Measurements from ENCODE around the gene FER1L5.

The FER1L5 gene

DNA sequence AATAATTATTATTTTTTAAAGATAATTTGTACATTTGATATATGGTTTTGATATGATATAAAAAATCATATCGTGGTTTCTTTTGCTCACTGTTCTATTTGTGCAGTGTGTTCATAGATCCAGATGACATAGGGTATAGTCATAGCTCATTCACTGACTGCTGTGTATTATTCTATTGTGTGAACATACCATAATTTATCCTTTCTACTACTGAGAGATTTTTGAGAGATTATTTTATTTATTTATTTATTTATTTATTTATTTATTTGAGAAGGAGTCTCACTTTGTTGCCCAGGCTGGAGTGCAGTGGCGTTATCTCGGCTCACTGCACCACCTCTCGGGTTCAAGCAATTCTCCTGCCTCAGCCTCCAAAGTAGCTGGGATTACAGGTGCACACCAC, 39.0 kb downstream of the FER1L5 start:
- no peak for DNase-seq (ENCODE audit: low read depth)

DNA sequence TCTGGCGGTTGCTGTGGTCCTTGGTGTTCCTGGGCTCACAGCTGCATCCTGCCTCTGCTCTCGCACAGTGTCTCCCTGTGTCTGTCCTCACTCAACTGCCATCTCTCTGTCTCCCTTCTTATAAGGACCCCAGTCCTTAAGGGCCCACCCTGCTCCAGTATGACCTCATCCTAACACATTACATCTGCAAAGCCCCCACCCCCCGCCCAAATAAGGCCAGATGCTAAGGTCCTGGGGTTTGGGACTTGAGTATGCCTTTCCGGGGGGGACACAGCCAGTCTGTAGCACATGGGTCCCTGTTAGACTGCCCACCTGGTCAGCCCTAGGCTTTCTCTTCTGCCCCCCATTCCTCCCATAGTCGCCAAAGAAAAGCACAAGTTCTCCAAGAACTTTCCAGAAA, 40.7 kb downstream of the FER1L5 start:
- no peak for DNase-seq (ENCODE audit: low read depth)

DNA sequence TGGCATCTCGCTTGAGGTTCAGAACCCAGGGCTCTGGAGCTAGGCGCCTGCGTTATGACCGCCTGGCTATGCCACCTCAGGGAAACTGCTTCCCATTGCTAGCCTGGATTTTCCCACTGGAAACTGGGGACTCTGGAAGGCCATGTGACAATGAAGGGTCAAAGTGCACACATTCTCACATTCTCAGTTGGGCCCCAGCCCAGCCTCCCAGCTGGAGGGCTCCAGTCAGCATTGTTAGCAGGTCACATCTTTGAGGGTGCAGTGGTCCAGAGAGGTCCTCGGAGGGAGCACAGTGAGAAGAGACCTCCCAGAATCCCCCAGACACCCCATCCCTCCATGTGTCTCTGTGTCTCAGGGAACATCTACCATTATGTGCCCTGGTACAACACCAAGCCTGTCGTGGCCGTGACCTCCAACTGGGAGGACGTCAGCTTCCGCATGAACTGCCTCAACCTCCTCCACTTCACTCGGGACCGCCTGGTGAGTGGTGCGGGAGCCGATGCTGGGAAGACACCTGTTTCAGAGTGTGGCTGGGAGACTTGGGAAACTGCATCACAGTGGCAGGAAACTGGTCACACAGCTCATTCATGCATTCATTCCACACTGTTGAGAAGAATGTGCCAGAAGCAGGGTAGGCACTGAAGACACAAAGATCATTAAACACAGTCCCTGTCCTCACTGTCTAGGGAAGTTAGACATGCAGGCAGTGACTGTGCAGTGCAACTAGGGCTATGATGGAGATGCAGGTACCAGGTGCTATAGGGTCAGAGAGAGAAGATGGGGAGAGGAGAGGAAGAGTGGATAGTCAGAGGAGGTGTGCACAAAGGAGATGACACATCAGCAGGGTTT, 41.6 kb downstream of the FER1L5 start:
- DNase-seq (ENCODE audit: low read depth): no peak

GRCh38 chr2:96684883-96685576, 42.5 kb downstream of the FER1L5 start:
- no peak for DNase-seq (ENCODE audit: low read depth)

GRCh38 chr2:96685577-96686459, 43.3 kb downstream of the FER1L5 start:
- DNase-seq (ENCODE audit: low read depth): no peak

- DNase-seq (ENCODE audit: low read depth): no peak
Observed at GRCh38 chr2:96687266-96687665, 44.7 kb downstream of the FER1L5 start.

GRCh38 chr2:96687711-96688640, 45.4 kb downstream of the FER1L5 start:
- no peak for DNase-seq (ENCODE audit: low read depth)

DNA sequence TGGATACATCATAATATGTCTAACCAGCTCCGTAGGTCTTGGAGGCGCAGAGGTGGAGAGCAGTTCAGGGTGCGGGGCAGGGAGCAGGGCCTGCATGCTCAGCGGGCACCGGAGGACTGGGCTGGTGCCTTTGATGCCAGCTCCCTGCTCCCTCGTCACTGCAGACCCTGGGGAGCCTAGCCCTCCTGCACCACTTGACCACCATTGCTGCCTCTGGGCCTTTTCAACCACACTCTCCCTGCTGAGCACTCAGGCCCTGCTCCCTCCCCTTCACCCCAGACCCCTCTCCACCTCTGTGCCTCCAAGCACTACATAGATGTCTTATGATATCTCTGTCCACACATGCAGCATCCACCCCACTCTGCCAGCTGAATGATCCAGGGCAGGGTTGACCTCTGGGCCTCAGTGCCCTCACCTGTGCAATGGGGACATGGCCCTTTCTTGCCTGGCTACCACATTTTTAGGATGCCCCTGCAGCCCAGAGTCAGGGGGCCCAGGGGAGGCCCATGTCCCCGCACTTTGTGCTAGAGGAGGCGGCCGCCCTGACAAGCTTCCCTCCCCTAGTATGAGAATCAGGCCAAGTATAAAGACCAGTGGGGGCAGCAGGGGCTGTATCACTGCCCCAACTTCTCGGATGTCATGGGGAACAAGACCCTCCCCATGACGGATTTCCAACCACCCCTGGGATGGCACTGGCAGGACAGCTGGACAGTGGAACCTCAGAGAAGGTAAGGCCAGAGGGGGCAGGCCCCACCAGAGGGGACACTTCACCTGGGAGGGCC, 46.3 kb downstream of the FER1L5 start:
- DNase-seq (ENCODE audit: low read depth): no peak

- no peak for DNase-seq (ENCODE audit: low read depth)
Observed at GRCh38 chr2:96689431-96689991, 46.9 kb downstream of the FER1L5 start.

DNA sequence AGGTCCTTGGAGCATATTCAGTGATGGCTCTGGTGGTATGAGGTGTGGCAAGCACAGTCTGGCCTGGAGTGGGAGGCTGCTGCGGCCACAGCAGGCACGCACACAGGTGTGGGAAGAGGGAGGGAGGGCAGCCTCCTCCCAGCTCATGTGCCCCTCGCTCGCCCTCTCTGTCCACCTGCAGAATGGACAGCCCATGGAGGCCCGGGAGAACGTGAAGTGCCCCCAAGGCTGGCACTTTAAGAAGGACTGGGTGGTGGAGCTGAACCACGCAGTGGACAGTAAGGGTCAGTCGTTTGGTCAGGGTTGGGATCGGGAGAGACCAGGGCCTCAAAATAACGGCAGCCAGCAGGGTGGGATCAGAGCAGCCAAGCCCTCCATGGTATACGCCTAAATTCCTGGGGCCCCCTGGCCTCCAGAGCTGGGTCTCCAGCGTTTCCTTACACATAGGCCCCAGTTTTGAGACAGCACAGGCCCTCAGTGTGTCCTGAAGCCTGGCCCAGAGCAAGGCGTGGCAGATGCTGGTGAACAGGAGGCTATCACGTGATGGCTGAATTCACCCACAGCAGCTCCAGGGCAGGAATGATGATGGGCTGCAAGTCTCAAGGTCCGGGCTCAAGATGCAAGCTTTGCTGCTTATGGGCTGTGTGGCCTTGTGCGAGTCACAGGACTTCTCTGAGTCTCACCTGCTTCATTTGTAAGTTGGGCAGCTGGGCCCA, 47.9 kb downstream of the FER1L5 start:
- DNase-seq (ENCODE audit: low read depth): no peak

DNA sequence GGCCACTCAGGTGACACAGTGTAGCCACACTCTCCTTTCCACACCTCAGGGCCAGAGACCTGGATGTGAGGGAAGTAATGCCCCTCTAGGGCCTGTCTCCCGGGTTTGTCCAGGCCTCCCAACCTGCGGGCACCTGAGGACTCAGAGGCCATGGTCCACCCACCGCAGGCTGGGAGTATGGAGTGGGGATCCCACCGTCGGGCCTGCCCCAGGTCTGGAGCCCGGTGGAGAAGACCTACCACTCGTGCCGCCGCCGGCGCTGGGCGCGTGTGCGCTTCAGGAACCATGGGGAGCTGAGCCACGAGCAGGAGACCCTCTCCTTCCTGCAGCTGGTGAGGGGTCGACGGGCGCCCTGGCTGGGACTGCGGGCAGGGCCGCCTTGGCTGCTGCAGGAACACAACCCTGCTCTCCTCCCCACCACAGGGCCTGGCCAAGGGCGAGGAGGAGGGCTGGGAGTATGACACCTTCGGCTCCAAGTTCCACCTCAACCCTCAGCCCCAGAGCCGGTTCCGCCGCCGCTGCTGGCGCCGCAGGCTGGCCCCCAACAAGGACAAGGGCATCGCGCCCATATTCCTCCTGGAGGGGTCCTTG, 48.6 kb downstream of the FER1L5 start:
- DNase-seq (ENCODE audit: low read depth): no peak

DNA sequence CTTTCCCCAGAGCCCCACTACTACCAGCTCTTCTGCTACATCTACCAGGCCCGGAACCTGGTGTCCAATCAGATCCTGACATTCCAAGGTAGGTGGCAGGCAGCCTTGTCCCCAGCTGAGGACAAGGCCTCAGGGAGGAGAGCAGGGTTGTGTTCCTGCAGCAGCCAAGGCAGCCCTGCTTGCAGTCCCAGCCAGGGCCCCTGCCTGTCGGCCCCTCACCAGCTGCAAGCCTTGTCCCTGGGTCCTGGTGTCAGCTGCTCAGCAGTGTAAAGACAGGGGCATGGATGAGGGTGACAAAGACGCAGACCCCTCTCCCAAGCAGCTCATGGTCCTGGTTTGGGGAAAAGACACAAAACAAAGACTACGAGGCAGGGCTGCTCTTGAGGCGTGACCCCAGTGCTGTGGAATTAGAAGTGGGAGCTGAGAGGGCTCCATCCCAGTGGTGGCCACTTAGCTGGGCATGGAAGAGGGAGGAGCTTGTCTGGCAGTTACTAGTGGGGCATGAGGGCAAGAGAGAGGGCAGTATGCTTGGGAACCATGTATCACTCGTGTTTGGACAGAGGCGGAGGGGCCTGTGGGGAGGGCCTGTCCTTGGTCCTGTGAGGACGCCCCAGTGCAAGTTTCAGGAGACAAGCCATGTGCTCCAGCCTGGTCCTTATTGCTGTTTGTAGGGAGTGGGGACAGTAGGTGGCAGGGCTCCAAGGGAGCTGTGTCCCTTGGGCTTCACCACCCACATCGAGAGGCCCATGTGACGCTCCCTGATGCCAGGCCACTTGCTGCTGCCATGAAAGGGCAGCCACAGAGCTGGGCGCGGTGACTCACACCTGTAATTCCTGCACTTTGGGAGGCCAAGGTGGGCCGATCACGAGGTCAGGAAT, 49.8 kb downstream of the FER1L5 start:
- DNase-seq (ENCODE audit: low read depth): no peak

- DNase-seq (ENCODE audit: low read depth): no peak
Observed at GRCh38 chr2:96693286-96694200, 51.0 kb downstream of the FER1L5 start.

DNA sequence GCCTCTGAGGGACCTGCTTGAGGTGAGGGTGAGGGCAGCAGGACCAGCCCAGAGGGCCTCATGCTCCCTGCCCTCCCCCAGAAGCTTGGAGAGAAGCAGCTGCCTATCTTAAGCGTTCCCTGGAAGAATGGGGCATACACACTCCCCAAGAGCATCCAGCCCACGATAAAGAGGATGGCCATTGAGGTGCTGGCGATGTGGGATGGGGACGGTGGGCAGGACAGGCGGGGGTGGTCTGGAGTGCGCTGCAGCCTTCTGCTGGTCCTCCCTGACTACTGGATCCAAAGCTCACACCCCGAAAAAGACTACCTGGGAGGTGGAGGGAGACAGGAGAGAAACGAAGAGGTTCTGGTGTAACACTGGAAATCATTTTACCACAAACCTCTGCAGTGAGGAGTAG, 51.7 kb downstream of the FER1L5 start:
- DNase-seq (ENCODE audit: low read depth): no peak

GRCh38 chr2:96694816-96695455, 52.4 kb downstream of the FER1L5 start:
- DNase-seq (ENCODE audit: low read depth): no peak

DNA sequence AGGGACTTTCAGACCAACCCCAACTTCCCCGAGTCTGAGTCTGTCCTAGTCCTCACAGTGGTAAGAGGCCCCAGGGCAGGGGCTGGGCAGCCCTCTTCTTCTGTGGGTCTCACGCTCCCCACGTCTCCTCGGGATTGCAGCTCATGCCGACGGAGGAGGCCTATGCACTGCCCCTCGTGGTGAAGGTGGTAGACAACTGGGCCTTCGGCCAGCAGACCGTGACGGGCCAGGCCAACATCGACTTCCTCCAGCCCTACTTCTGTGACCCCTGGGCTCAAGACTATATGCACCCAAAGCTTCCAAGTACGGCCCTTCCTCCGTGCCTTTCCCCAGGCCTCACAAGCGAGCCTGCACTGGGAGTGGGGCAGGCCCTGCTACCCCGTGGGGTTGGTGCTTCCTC, 53.0 kb downstream of the FER1L5 start:
- DNase-seq (ENCODE audit: low read depth): no peak

GRCh38 chr2:96697476-96697875, 54.9 kb downstream of the FER1L5 start:
- DNase-seq (ENCODE audit: low read depth): no peak

Data from activated T-cell treated with anti-CD3 and anti-CD28 coated beads for 1 hour (primary cell).